GM06990 (cell line): ENCODE measurements around the gene PTH2R.
"Not testable (repeated sequence)": the region's sequence is repeated elsewhere in the genome, so short reads cannot be mapped to it uniquely, and the experiment has no call there.

ENCODE experiments used
- DNase-seq: peaks from one replicate; pipeline ENCODE4 v3.0.0-alpha.2; 2011; ENCODE audit not compliant: insufficient read length; ENCODE audit errors: extremely low read depth
- H3K27me3 ChIP-seq: replicated peaks from 2 replicates; pipeline ENCODE4 v1.6.0; 2011; ENCODE audit warnings: low read length; ENCODE audit not compliant: control insufficient read depth, insufficient read depth
- H3K36me3 ChIP-seq: 2 replicates; pipeline ENCODE4 v1.5.1; 2011; ENCODE audit warnings: low read length; ENCODE audit not compliant: control insufficient read depth, insufficient read depth
- H3K4me3 ChIP-seq: replicated peaks from 2 replicates; pipeline ENCODE4 v1.5.1; 2011; ENCODE audit warnings: low read depth, mild to moderate bottlenecking, control low read depth, low read length
- TF ChIP-seq, protein P1 (sequence below): IDR thresholded peaks from 2 replicates; pipeline ENCODE4 v1.5.1; 2011; ENCODE audit warnings: low read length, control low read depth, mild to moderate bottlenecking, inconsistent platforms; ENCODE audit not compliant: insufficient read depth, poor library complexity, severe bottlenecking

Gene PTH2R

DNA sequence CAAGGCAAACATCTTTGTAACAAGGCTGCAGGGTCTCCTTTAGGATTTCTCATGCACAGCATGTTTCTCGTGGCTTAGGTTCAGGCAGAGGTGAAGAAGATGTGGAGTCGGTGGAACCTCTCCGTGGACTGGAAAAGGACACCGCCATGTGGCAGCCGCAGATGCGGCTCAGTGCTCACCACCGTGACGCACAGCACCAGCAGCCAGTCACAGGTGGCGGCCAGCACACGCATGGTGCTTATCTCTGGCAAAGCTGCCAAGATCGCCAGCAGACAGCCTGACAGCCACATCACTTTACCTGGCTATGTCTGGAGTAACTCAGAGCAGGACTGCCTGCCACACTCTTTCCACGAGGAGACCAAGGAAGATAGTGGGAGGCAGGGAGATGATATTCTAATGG is 86.6 kb downstream of the PTH2R start:
- TF ChIP-seq, protein P1, sequence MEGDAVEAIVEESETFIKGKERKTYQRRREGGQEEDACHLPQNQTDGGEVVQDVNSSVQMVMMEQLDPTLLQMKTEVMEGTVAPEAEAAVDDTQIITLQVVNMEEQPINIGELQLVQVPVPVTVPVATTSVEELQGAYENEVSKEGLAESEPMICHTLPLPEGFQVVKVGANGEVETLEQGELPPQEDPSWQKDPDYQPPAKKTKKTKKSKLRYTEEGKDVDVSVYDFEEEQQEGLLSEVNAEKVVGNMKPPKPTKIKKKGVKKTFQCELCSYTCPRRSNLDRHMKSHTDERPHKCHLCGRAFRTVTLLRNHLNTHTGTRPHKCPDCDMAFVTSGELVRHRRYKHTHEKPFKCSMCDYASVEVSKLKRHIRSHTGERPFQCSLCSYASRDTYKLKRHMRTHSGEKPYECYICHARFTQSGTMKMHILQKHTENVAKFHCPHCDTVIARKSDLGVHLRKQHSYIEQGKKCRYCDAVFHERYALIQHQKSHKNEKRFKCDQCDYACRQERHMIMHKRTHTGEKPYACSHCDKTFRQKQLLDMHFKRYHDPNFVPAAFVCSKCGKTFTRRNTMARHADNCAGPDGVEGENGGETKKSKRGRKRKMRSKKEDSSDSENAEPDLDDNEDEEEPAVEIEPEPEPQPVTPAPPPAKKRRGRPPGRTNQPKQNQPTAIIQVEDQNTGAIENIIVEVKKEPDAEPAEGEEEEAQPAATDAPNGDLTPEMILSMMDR = no peak
- Histone ChIP-seq H3K27me3 (no peaks in the 10 kb centered on the region; the same call in 1 of the 2 replicates), H3K4me3 (no peak overlapping the region), H3K36me3 (no peaks in the 10 kb centered on the region)
- no peak for DNase-seq

GRCh38 chr2:208496129-208496528 is 89.5 kb downstream of the PTH2R start:
- DNase-seq = no peak
- Histone ChIP-seq H3K36me3 (no peaks in the 10 kb centered on the region), H3K27me3 (no peaks in the 10 kb centered on the region), H3K4me3 (no peak overlapping the region)
- TF ChIP-seq, protein P1 = no peak

- DNase-seq = no peak
- Histone ChIP-seq H3K36me3 (no peaks in the 10 kb centered on the region), H3K27me3 (no peaks in the 10 kb centered on the region), H3K4me3 (no peak overlapping the region)
- TF ChIP-seq, protein P1 = no peak
These were observed 94.6 kb downstream of the PTH2R start for GRCh38 chr2:208501206-208501605.

- DNase-seq = no peak
- Histone ChIP-seq H3K27me3 (no peaks in the 10 kb centered on the region), H3K36me3 (no peaks in the 10 kb centered on the region), H3K4me3 (no peak overlapping the region)
- TF ChIP-seq, protein P1 = no peak
These were observed 95.7 kb downstream of the PTH2R start for GRCh38 chr2:208502288-208502687.

GRCh38 chr2:208505365-208505764 is 98.8 kb downstream of the PTH2R start:
- H3K27me3 ChIP-seq, H3K36me3 ChIP-seq, DNase-seq, H3K4me3 ChIP-seq: not testable (repeated sequence)

GRCh38 chr2:208509586-208509985 is 103.0 kb downstream of the PTH2R start:
- H3K36me3 ChIP-seq = no peaks in the 10 kb centered on the region
- TF ChIP-seq, protein P1 = no peak
- no peak for DNase-seq
- no peaks in the 10 kb centered on the region for H3K27me3 ChIP-seq
- no peak overlapping the region for H3K4me3 ChIP-seq
